Activated T-cell treated with anti-CD3 and anti-CD28 coated beads for 24 hours (primary cell): ENCODE measurements around the gene TSPYL6.

Experiments used
- DNase-seq: peaks from one replicate; pipeline ENCODE4 v3.0.0-alpha.2; 2020; ENCODE audit warnings: low read depth

The TSPYL6 gene

GRCh38 chr2:54255230-54256090 is 569 bp downstream of the TSPYL6 start:
- DNase-seq: no peak

- DNase-seq: no peak
Measured at GRCh38 chr2:54254180-54254579, 1.8 kb downstream of the TSPYL6 start.

- DNase-seq: no peak
Measured at GRCh38 chr2:54249629-54250028, 6.4 kb downstream of the TSPYL6 start.

- no peak for DNase-seq
Measured at GRCh38 chr2:54247115-54247514, 8.9 kb downstream of the TSPYL6 start.

GRCh38 chr2:54240515-54241469 is 15.2 kb downstream of the TSPYL6 start:
- no peak for DNase-seq

- no peak for DNase-seq
Measured at GRCh38 chr2:54239427-54239826, 16.6 kb downstream of the TSPYL6 start.

- no peak for DNase-seq
Measured at GRCh38 chr2:54237428-54237827, 18.6 kb downstream of the TSPYL6 start.

GRCh38 chr2:54233832-54234649 is 22.0 kb downstream of the TSPYL6 start:
- no peak for DNase-seq

GRCh38 chr2:54228945-54229344 is 27.1 kb downstream of the TSPYL6 start:
- DNase-seq: no peak

- DNase-seq: no peak
Measured at GRCh38 chr2:54227798-54228197, 28.2 kb downstream of the TSPYL6 start.

GRCh38 chr2:54226260-54226659 is 29.8 kb downstream of the TSPYL6 start:
- no peak for DNase-seq

GRCh38 chr2:54224997-54225396 is 31.0 kb downstream of the TSPYL6 start:
- DNase-seq: no peak

- no peak for DNase-seq
Measured at GRCh38 chr2:54213082-54213481, 42.9 kb downstream of the TSPYL6 start.

- no peak for DNase-seq
Measured at GRCh38 chr2:54212456-54212855, 43.6 kb downstream of the TSPYL6 start.

- no peak for DNase-seq
Measured at GRCh38 chr2:54209379-54209778, 46.6 kb downstream of the TSPYL6 start.

GRCh38 chr2:54208364-54209240 is 47.4 kb downstream of the TSPYL6 start:
- no peak for DNase-seq

GRCh38 chr2:54207666-54208195 is 48.3 kb downstream of the TSPYL6 start:
- DNase-seq: no peak

- DNase-seq: no peak
Measured at GRCh38 chr2:54206596-54206995, 49.4 kb downstream of the TSPYL6 start.

GRCh38 chr2:54204476-54204875 is 51.6 kb downstream of the TSPYL6 start:
- DNase-seq: no peak
